ENCODE results near the gene GNAS-AS1.

GNAS-AS1 gene

DNA sequence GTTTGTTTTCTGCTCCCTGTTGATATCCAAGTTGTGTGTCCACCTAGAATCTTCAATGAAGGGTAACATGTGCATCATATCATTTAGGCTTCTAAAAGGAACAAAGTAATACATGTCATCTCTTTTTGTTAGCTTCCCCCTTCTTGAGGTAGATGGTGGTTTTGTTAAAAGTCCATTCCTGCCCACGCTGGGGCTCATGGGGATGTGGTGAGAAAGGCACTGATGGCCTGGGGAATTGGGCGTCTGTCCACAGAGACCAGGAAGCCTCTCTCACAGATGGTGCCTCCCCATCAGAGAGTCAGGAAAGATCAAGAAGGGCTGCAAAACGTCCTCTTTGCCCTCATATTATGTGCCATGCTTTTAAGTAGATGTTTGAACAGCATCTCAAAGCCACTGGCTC, 34.3 kb upstream of the GNAS-AS1 start:
- no peak for DNase-seq

DNA sequence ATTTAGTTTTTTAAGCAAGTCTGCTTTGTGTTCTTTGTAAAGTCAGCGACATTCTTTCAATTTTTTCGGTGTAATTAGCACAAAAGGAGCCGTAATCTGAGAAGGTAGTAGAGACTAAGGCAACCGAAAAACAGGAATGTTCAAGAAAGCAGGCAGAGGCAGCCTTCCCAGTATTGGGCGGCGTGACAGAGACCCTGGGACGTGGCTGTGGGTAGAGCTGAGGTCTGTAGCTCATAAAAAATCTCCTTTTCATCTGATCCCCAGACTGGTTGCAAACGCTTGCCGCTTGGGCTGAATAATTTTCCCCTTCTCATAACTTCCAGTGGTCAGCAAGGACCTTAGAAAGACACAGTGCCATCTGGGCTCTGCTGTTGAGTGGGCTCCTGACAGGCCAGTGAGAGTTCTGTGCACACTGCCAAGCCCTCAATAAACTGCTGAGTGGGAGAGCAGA, 32.6 kb upstream of the GNAS-AS1 start:
- no peak for DNase-seq

DNA sequence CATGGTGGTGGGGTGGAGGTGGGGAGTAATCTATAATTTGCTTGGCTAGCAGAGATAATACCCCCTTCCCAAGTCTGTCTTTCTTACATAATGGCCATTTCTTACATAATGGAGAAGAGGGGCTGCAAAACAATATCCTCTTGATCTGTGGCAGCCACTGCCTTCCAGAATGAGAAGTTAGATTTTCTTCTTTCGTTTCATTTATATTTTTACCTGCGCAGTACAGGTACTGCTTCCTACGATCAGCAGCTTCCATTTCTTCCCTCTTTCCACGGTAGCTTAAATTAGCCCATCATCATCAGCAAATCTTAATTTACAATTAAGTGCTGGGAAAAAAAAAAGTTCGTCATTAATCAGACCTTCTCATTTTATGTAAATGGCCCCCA, 32.0 kb upstream of the GNAS-AS1 start:
- DNase-seq, result no peak

DNA sequence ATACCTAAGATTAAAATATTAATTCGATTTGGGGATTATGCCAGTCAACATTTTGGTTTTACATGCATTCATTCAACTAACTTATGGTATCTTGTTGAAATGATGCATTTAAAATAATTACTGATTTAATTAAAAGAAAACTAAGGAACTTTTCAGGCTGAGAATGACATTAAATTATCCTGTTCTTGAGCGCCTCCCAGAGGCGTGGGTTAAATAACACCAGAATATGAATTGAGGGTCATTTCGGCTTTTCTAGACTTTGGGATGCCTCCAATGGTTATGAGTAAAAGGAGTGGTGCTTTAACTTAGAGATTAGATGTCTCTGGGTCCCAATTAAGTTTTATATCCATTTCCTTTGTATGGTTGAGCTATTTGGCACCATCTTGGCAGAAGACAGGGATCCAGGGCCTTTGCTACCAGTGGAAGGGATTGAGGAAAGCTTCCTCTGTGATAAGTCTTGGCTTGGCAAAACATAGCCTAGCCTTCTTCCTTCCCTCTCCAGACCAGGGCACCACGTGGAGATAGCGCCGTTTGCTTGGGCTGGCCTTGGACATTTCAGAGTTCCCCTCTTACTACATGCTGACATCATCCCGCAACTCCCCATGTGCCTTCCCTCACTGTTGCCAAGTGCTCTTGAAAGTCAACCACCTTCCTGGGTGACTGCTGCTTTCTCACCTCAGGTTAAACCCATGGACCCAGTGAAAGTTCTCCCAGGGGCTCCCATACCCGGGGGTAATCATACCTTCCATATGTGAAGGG, 30.5 kb upstream of the GNAS-AS1 start:
- no peak for DNase-seq

DNA sequence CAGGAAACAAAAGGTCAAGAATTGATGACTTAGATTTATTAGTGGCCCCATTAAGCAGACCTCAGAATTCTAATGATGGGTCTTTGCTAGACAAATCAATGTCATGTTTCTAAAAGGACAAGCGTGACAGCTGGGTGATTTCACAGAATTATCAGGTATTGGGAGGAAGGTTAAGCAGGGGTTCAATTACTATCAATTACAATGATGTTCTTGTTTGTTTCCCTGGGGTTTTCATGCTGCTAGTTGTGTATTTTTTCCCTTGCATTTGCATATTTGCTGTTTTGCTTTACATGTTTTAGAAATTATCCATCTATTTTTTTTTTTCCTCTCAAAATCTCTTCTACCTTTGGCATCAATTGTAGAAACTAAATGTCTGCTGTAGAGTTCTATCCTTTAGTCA, 29.7 kb upstream of the GNAS-AS1 start:
- no peak for DNase-seq

DNA sequence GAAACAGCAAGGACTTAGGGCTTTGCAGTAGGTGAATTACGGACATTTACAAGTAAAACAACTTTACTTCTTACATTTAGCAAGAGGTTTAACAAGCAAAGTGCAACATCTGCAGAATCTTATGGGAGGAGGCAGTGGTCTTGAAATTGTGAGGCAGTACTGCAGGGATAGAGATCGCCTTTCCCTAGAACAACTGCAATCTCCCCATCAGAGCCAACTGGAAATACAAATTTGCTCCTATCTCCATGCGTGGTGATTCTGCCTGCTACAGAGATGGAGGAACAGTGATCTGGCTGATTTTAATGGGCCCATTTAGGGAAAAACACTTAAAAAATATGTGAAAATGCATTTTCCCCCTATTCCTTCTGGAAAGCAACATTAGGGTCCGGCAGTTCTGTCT, 27.7 kb upstream of the GNAS-AS1 start:
- no peak for DNase-seq

DNA sequence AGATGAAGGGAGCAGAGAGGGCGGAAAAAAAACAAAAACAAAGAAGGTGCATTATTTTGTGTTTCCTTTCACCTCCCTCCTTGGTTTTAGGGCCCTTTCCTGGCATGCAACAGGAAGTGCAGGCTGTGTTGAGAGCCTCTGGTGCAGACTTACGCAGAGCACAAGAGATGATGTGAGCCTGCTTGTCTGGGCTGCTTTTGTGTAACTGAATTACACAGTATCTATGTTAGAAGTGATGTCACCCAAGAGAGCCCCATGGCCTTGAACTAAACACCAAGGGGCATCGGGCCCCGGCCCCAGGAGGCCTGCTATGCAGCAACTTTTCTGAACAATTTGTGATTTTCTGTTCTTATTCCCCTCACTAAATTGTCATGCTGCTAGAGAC, 27.3 kb upstream of the GNAS-AS1 start:
- DNase-seq, result no peak

DNA sequence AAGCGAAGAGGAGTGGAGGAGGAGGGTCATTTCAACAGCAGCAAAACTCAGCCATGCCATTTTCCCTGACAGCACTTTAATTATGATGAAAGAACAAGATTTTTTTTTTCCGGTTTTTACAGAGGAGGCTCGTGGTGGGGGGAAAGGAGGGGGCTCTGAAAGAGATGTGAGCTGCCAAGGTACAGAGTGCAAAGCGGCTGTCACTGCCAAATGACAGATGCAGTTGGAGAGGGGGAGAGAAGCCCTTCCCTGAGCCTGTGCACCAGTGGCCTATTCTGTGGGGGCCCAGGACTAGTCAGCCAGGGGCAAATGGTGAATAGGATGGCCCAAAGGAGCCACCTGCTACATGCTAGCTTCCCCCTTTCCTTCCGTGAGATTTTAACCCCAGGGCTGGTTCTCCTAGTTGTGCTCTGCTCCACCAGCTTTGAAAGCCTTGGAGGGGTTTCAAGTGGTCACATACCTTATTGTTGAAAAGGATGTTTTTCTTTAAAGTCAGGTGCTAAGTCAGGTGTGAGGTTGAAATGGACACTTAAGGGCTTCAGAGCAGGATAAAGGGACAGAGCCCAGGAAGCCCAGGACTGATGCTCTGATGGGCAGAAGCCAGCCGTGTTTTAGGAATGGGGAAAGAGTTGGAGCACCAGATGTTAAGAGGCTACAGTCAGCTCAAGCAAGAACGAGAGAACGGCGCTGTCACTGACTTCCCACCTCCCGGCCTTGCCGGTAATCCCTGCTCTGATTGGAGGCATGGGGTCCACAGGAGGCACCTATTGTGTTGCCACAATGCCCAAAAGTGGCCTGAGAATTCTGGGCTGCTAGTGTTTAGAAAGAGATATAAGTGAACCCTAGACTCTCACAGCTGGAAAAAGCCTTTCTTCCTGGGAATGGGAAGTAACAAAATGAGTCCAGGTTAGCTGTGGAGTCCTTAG, 26.6 kb upstream of the GNAS-AS1 start:
- DNase-seq, result no peak

DNA sequence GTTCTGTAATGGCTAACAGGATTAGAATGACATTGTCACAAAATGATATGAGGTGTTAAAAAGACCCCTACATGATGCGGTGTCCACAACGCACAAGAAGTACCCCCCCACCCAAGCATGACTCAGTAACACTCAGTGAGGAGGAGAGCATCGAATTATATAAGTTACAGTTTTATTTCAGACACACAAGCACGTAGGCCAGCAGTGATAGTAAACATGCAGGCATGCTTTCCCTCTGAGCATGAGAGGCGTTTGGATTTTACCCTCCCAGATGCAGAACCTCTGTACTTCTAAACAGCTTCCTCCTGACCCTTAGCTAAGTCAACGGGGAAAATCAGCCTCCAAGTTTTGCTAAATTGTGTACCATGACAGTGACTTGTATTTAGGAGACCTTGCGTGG, 25.7 kb upstream of the GNAS-AS1 start:
- no peak for DNase-seq

DNA sequence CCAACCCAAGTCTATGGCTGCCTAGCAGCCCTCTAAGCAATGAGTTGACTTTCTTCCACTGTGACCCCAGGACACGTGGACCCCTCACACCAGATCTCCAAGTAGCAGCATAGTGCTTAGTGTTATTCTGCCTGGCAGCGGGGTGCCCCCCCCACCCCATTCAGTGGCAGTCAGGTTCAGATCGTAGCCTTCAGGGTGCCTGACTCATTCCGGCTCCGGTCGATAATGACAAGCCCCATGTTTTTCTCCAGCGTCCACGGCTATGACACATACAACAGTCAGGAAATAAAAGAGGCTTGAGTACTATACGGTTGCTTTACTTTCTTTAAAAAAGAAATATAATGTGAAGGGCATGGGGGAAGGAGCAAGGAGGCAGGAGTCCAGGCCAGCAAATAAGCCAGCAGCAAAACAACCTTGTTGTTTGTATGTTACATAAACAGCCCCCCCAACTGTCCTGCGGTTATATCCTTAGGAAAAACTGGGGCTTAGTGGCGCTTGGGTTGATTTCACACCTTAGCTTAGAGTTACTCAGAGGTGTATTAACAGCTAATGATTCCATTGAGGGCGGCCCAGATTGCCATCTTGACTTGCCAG, 24.9 kb upstream of the GNAS-AS1 start:
- DNase-seq, result no peak

DNA sequence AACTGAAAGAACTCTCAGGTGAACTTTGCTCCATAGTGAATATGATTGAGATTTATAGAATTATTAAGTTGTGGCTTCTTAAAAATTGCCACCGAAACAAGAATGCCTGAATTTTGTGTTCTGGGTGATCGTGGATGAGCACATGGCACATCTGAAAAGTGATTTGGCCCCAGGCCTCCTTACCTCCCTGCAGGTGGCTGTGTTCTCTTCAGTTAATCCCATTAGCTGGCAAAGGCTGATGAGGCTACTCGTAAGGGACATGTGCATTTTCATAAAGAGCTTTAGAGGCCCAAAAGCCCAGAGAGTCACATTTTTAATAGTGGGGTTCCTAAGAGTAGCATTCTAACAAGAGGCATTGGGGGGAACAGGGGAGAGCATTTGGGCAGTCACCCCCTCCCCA, 24.4 kb upstream of the GNAS-AS1 start:
- DNase-seq, result no peak

DNA sequence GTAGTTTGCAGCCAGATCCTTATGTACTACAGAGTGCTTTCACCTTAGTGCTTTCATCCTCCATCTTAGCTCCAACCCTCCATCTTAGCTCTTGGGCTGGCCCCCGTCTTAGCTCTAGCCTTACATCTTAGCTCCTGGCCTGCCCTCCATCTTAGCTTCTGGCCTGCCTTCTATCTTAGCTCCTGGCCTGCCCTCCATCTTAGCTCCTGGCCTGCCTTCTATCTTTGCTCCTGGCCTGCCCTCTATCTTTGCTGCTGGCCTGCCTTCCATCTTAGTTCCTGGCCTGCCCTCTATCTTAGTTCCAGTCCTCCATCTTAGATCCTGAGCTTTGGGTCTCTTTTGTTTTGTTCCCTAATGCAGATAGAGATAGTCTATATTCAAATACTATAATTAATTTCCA, 23.8 kb upstream of the GNAS-AS1 start:
- DNase-seq, result no peak

DNA sequence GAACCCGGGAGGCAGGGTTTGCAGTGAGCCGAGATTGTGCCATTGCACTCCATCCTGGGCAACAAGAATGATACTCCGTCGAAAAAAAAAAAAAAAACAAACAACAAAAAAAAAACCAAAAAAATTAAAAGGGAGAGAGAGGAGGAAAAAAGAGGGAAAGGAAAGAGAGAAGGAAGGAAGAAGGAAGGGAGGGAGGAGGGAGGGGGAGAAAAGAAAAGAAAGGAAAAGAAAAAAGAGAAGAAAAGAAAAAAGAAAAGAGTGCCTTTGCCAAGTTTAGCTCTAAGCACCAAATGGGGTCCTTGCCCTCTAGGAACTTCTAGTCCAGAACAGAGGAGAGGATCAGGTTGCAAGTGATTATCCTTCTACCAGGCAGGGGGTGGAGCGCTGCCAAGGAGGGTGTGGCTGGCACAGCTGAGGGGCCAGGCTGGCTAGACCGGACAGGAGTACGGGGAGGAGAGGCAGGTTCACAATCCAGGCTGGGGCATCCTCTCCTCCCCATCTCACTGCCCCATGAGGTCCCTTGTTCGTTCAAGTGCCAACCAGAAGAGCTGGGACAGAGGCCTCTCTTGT, 20.9 kb upstream of the GNAS-AS1 start:
- DNase-seq, result no peak

DNA sequence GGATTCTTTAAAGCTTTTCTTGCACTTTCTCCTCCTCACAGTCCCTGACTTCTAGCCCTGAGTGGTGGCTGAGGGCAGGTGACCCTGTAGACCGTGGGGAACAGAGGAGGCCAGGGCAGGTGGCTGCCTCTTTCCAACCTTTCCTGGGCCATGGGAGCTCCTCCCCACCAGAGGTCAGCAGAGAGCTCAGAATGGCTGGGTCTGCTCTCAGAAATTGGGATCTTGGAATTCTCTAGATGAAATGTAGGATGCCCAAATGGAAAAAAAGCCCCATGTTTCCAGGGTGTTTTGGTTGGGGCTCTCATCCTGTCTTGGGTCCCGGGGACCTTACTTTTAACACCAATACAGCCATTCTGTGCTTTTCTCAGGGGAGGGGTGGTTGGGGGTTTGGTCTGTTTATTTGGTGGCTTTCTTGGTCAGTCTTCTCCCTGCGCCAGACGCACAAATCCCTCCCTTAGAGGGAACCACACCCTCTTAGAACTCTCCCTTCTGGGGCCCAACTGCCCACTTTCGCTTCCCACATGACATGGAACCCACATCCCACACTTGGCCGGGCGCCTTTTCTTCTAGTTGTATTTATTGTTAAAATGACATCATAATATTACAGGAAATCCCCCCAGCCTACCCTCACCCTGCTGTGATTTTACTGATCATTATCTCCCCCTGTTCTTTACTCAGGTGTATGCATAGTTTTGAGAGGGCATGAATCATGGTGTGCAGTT, 19.8 kb upstream of the GNAS-AS1 start:
- DNase-seq, result peak; percentile 63 to 66

DNA sequence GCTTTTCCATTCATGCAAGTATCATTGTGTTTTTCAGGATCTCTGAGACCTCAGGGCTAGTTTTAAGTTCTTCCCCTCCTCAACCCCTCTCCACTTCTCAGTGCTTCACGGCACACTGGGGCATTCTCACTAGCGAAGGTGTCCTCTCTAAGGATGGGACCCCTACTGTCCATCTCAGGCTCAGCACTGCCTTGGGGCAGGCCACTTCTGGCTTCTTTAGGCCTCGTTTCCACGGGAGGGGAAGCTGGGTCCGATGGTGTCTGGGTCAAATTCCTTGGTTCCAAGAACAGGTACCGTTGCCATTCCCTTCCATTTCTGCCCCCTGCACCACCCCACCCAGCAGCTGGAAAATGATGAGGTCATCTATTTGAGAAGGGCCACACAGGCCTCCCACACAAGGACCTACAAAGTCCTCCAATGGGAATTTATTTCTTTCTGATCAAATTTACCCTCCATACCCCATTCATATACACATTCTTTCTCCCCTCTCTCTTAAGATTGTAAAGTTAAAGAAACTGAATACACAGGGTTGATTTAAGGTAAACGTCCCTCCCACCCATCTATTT, 19.0 kb upstream of the GNAS-AS1 start:
- DNase-seq, result no peak

DNA sequence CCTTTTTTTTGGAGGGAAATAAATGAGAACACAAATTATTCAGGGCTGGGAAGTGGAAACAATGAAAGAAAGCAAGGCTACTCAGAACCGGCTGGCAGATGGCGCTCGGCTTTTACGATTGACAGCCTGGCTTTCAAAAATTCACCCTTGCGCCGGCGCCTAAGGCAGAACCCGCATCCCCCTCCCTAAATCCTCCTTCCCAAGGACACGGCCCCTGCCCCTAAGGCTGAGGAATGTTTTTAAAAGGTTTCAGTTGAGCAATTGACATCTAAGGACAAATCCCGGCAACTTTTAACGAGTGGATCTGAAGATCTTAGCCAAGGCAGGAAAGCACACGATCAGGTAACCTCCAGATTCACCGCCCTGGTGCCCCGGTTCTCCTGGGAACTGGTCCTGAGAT, 18.1 kb upstream of the GNAS-AS1 start:
- DNase-seq, result no peak

DNA sequence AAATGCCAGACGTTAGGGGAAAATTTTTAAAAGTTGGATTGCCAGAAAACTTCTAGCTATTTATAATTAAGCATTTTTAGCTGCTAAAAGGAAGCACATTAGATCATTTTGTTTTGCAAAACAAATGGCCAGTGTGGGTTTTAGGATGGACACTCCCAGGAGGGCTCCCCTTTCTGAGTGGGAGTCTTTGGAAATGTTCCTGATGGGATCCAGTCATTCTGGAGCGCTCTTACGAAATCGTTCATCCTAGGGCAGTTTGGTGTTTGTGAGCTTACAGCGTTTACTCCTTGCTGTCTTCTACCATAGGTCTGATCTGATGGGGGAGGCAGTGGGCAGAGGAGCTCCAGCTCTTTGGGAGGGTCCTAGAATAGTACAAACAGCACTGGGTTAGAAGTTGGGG, 16.5 kb upstream of the GNAS-AS1 start:
- DNase-seq, result no peak

DNA sequence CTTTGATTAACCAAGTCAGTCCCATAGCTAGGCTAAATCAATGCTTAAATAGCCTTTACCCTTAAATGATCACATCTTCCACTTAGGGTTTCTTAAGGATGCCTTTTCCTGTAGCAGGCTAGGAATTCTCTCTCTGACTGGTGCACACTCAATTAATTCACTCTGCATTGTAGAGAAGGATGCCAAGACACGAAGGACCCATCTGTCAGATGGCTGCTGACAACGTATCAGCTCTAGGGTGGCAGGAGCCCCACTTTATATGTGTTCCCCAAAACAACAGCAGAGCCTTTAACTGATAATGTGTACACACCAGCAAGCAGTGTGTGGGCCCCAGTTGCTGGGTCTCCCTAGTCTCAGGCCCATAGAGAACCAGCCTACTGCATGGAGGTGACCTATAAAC, 15.1 kb upstream of the GNAS-AS1 start:
- DNase-seq, result no peak

DNA sequence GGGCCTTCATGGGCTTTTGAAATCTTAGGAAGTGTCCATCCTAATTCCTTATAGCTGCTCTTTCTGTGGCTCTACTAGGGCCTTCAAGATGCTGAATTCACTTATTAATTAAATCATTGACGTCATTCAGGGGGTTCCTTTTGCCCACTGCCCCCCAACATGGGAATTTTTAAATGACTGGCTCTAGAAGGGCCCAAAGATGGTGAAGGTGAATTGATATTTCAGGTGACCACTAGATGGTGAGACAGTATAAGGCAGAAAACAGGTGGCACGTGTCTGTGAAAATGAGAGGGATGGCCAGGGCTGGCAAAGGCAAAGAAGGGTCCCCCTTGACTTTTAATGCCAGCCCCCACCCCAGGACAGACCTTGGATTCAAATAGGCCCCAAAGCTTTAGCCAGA, 13.6 kb upstream of the GNAS-AS1 start:
- DNase-seq, result no peak

DNA sequence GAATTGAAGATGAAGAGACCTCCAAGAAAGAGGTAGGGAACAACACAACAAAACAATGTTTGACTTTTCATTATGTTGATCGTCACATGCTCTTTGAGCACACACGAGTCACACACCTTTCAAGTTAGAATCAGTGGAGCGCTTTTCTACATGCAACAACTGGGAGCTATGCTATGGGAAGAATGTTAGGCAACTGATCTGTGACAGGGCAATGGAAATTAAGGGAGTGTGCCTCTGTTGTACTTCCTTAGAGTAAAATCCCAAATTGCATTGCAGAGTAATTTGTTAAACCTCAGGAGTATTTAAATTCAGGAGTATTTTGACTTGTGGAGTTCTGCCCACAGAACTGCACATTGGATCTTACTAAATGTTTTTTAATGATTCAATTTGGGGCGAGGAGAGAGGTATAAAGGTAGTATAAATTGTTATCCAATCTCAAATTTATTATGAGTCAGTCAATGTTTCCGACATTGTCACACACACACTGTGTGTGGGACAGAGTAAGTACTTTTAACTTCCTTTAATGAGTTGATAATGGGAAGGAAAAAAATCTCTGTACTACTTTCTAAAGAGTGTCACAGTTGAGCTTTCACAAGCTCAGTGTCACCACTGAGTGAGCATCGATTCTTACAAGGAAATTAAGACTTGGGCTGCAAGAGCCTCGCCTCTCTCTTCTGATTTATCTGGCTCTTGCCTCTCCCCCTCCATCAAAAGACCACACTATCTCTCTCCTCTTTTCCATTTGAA, 12.5 kb upstream of the GNAS-AS1 start:
- DNase-seq, result no peak

DNA sequence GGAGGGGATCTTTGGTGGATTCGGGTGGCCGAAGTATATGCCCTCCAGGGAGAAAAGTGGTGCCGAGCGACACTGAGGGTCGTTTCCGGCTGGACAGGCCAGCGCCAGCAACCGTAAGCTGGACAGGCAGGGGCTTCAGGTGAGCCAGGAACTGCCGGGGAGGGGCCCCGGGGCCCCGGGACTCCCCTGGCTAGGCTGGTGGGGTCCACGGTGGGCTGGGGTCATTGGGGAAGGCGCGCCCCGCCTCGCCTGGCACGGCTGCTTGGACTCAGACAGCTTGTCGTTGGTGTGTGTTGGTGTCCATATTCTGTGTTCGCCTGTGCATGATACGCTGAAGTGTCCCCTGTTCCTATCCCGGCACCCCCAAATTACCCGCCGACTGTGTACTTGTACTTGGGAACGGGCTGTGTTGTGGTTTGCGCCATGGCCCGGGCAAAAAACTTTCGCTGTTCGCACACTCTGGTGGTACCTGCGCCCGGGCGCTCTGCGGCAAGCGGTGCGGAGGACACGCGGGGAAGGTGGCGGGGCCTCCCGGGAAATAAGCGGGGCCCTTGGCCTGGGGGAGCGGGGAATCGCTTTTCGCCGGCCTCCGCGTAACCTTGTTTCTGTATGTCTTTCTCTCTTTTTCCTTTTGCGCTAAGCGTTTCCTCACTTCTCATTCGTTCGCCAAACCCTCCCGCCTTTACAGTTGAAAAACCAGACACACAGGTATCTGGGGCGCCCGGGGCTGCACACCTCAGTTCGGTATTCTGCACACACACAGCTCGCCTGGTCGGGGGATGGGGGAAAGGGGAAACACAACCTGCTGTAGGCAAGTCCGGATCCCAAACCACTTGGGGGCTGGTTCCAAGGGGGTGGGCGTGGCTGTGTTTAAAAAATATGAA, 5.0 kb upstream of the GNAS-AS1 start:
- no peak for DNase-seq
